ENCODE data around the gene MAT2A.

GRCh38 chr2:85553184-85553583 lies 14.2 kb downstream of the MAT2A start:
- TF ChIP-seq, protein P1, sequence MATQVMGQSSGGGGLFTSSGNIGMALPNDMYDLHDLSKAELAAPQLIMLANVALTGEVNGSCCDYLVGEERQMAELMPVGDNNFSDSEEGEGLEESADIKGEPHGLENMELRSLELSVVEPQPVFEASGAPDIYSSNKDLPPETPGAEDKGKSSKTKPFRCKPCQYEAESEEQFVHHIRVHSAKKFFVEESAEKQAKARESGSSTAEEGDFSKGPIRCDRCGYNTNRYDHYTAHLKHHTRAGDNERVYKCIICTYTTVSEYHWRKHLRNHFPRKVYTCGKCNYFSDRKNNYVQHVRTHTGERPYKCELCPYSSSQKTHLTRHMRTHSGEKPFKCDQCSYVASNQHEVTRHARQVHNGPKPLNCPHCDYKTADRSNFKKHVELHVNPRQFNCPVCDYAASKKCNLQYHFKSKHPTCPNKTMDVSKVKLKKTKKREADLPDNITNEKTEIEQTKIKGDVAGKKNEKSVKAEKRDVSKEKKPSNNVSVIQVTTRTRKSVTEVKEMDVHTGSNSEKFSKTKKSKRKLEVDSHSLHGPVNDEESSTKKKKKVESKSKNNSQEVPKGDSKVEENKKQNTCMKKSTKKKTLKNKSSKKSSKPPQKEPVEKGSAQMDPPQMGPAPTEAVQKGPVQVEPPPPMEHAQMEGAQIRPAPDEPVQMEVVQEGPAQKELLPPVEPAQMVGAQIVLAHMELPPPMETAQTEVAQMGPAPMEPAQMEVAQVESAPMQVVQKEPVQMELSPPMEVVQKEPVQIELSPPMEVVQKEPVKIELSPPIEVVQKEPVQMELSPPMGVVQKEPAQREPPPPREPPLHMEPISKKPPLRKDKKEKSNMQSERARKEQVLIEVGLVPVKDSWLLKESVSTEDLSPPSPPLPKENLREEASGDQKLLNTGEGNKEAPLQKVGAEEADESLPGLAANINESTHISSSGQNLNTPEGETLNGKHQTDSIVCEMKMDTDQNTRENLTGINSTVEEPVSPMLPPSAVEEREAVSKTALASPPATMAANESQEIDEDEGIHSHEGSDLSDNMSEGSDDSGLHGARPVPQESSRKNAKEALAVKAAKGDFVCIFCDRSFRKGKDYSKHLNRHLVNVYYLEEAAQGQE (IDR thresholded peaks at IDR 0.05; ENCODE audit: low read depth, low read length) = no peak
- TF ChIP-seq RCOR1 (conservative IDR thresholded peaks at IDR 0.05; ENCODE audit: low read depth, low read length) (no peak), CTCF (IDR thresholded peaks at IDR 0.05 in 2 of 3, conservative IDR thresholded peaks at IDR 0.05 in 1 of 3; ENCODE audit: control insufficient read depth in 2 of 3, extremely low read depth in 1 of 3, insufficient read depth in 1 of 3, low read depth in 3 of 3, low read length in 3 of 3) (no peak), EP300 (IDR thresholded peaks at IDR 0.05; ENCODE audit: borderline replicate concordance in 1 of 2, control insufficient read depth in 1 of 2, low read depth in 2 of 2, low read length in 2 of 2) (no peak), NFIC (IDR thresholded peaks at IDR 0.05; ENCODE audit: low read depth, low read length) (no peak), MXI1 (IDR thresholded peaks at IDR 0.05; ENCODE audit: low read depth, low read length) (no peak), CREB1 (IDR thresholded peaks at IDR 0.05; ENCODE audit: low read depth) (no peak), CEBPB (IDR thresholded peaks at IDR 0.05; ENCODE audit: borderline replicate concordance in 1 of 2, low read depth in 2 of 2, low read length in 2 of 2) (no peak), JUNB (IDR thresholded peaks at IDR 0.05) (no peak), ZNF274 (IDR thresholded peaks at IDR 0.05; ENCODE audit: insufficient read depth, insufficient read length) (no peak), ATF3 (IDR thresholded peaks at IDR 0.05; ENCODE audit: borderline replicate concordance, extremely low read depth, low read depth, low read length) (no peak), CHD2 (IDR thresholded peaks at IDR 0.05; ENCODE audit: borderline replicate concordance, low read depth, low read length) (no peak)
- TF ChIP-seq, protein P2, sequence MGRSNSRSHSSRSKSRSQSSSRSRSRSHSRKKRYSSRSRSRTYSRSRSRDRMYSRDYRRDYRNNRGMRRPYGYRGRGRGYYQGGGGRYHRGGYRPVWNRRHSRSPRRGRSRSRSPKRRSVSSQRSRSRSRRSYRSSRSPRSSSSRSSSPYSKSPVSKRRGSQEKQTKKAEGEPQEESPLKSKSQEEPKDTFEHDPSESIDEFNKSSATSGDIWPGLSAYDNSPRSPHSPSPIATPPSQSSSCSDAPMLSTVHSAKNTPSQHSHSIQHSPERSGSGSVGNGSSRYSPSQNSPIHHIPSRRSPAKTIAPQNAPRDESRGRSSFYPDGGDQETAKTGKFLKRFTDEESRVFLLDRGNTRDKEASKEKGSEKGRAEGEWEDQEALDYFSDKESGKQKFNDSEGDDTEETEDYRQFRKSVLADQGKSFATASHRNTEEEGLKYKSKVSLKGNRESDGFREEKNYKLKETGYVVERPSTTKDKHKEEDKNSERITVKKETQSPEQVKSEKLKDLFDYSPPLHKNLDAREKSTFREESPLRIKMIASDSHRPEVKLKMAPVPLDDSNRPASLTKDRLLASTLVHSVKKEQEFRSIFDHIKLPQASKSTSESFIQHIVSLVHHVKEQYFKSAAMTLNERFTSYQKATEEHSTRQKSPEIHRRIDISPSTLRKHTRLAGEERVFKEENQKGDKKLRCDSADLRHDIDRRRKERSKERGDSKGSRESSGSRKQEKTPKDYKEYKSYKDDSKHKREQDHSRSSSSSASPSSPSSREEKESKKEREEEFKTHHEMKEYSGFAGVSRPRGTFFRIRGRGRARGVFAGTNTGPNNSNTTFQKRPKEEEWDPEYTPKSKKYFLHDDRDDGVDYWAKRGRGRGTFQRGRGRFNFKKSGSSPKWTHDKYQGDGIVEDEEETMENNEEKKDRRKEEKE (IDR thresholded peaks at IDR 0.05) = no peak
- TF ChIP-seq, protein P3, sequence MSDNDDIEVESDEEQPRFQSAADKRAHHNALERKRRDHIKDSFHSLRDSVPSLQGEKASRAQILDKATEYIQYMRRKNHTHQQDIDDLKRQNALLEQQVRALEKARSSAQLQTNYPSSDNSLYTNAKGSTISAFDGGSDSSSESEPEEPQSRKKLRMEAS (IDR thresholded peaks at IDR 0.05; ENCODE audit: low read depth, low read length) = no peak
